HG03060 (cell line): ENCODE measurements around the gene PLA2G6.
"Not testable (repeated sequence)": the region's sequence is repeated elsewhere in the genome, so short reads cannot be mapped to it uniquely, and the experiment has no call there.

ENCODE experiments used
- ATAC-seq: cut with Tn5 transposase; IDR thresholded peaks from one replicate; pipeline ENCODE4 v1.9.1; 2021; ENCODE audit warnings: low read depth, moderate number of reproducible peaks; ENCODE audit not compliant: unreplicated experiment

PLA2G6 gene

DNA sequence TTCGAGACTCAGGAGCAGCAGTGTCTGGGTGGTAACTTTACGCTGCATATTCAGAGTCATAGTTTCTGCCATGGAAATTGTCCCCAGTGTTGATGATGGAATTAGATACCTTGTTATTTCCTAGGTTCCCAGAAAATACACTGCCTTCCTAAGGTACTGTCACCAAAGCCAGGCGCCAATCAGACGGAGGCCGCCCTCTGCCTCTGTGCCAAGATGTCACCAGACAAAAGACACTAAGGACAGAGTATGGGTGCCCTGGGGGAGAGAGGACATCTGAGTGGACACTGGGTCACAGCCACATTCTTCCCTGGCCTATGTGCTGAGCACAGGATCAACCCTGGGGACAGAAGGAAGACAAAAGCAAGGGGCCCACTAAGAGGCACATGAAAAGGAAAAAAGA is 11.2 kb downstream of the PLA2G6 start:
- no peak for ATAC-seq

DNA sequence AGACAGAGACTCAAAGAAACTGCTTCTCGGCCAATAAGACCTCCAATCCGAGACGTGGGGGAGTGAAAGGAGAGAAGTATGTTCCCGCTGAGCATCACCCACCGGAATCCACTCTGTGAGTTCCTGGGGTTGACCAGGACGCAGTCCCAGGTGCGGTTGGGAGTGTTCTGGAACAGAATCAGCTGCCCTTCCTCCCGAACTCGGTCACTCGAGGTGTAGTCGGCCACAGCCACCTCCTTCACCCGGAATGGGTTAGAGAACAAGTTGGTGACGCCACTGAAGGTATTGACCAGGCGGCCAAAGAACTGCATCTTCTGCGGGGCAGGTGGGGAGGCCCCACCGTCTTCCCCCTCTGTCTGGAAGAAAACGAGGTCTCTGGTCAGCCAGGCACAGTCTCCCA is 12.5 kb downstream of the PLA2G6 start:
- ATAC-seq = no peak

DNA sequence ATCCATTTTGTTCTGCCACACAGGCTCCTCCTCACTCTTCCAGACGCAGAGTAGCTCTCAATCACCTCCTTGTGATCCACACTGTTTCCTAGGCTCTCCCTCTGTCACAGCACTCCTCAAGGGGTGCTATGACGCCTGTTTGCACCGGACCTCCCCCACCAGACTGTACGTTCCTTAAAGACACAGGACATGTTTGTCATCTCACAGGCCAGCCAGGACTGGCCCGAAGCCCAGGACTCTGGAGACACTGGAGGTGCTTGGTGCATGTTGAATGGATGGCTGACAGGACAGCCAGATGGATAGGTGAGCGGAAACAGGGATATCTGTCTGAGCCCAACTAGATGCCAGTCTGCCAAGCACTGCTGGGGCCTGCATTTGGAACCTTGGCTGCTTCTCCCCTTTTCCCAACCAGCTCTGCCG is 13.6 kb downstream of the PLA2G6 start:
- no peak for ATAC-seq

DNA sequence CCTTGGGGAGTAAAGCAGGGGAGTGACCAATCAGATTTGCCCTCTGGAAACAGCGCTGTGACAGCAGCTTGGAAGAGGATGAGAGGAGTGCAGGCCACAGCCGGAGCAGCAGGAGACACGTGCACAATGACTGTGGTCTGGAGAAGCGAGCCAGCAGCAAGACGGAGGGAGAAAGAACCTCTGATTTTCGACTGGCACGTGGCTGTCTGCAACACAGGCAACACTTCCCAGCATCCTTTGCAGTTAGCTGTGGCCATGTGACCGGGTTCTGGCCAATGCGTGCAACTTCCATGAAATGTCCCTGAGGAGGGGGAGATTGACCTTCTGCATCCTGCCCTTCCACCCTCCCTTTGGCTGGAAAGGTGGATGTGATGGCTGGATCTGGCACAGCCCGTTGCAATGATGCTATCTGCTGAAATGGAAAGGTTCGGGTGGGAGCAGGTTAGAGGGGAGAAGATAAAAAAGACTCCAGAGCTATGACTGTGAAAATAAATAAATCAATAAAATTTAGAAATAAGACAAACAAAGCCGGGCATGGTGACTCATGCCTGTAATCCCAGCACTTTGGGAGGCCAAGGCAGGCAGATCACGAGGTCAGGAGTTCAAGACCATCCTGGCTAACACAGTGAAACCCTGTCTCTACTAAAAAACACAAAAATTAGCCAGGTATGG is 15.6 kb downstream of the PLA2G6 start:
- ATAC-seq = no peak

DNA sequence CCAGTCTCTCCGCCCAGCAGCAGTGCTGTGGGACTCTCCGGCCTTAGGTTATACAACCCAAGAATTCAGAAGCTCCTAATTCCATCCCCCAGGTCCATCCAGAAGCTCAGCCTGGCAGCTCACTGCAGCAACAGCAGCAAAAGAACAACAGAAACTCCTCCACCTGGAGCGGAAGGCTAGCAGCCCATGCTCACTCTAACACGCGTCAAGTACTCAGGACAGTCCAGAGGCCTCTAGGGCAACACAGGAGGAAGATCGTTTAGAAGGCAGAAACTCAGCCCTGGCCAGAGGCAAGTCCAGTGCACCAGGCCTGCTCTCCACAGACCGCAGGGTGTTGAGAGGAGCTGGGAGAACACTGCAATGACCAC is 17.1 kb downstream of the PLA2G6 start:
- no peak for ATAC-seq

DNA sequence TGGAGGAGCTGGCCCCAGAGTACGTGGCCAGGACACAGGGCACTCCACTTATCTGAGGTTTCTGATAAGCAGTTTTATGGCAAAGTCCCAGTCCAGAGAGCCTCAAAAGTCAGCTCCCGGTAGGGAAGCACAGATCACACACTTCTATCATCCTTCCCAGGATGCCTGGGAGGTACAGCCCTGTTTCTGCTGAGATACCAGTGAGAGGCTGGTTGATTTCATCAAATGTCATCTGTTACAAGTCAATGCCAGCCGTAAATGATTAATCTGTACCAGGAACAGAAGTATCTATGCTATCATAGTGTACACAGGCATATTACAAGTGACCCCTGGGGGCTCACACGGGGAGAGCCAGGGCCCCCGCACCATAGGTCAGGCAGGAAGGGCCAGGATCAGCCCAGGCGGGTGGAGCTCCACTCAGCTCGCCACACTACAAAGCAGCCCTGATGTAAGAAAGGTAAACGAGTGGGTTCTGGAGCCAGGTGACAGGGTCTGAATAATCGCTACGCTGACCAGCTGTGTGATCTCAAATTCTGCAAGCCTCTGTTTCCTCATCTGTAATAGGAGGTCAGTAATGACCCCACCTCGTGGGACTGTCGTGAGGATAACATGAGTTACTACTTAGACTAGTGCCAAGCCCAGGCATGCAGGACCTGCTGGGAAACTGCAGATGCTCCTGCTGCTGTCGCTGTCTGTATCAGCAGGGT is 17.6 kb downstream of the PLA2G6 start:
- no peak for ATAC-seq

DNA sequence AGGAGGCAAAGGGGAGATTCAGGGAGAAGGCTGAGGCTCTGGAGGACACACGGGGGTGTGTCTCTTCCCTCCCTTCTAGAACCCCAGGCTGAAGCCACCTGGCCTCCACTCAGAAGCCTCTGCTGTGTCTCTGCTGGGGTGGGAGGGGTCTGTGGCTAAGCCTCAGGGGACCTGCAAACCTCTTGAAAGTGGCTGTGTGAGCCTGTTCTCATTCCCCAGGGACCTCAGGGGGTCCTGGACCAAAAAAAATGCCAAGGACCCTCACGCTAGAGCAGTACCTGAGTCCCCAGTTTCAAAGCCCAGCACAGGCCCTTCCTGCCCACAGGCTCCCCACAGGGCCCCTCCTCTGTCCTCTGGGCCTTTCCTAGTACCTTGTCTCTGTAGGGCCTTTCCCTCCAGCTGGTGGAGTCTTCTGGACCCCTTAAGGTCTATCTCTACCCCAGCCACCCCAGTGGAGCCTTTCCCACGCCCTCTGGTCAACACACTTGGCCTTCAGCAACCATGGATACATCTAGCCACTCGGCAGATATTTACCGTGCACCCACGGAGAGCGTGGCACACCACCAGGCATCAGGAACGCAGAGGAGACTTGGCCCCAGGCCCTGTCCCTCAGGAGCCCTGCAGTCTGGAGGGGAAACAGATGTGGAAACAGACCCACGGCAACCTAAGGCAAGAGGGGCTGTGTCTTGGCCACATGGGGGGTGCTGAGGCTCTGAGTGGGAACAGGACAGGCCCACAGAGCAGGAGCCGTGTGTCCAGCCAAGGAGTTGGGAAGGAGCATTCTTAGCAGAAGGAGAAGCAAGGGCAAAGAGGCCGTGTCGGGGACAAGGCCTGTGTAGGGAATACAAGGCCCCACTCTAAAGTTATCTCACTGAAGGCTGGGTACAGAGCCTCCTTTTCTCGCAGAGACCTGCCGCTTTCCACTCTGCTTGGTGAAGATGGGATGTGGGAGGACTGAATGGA is 18.5 kb downstream of the PLA2G6 start:
- no peak for ATAC-seq

DNA sequence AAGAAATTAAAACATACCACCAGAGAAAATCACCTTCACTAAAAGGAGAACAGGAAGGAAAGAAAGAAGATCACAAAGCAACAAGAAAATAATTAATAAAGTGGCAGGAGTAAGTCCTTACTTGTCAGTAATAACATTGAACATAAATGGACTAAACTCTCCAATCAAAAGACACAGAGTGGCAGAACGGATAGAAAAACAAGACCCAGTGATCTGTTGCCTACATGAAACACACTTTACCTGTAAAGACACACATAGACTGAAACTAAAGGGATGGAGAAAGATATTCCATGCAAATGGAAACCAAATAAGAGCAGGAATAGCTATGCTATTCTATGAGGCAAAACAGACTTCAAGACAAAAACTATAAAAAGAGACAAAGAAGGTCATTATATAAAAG is 25.9 kb downstream of the PLA2G6 start:
- no peak for ATAC-seq

DNA sequence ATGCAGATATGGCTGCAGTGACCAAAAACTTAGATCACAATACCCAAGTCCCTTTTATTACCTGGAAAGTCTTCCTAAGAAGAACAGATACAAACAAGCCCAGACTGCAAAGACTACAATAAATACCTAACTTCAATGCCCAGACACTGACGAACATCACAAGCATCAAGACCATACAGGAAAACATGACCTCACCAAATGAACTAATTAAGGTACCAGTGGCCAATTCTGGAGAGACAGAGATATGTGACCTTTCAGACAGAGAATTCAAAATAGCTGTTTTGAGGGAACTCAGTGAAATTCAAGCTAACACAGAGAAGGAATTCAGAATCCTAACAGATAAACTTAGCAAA is 27.1 kb downstream of the PLA2G6 start:
- ATAC-seq = not testable (repeated sequence)

DNA sequence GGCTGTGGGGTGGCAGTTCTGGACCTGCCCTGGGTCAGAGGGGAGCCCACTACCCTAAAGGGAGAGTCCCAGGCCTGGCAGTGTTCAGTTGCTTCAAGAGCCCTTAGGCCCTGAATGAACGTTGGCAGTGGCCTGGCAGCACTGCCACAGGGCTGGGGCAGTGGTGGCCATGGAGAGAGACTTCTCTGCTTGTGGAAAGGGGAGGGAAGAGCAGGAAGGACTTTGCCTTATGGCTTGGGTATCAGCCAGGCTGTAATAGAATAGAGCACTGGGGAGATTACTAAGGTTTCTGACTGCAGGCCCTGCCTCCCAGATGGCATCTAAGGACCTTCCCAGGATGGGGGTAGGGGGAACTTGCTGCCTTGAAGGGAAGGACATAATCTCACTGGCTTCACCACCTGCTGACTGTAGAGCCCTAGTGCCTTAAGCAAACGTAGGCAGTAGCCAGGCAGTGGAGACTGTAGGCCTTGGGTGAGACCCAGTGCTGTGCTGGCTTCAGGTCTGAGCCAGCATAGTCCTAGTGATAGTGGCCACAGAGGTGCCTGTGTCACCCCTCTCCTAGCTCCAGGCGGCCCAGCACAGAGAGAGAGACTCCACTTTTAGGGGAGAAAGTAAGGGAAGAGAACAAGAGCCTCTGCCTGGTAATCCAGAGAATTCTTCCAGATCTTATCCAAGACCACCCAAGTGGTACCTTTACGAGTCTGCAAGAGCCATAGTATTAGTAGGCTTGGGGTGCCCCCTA is 27.6 kb downstream of the PLA2G6 start:
- ATAC-seq = no peak

DNA sequence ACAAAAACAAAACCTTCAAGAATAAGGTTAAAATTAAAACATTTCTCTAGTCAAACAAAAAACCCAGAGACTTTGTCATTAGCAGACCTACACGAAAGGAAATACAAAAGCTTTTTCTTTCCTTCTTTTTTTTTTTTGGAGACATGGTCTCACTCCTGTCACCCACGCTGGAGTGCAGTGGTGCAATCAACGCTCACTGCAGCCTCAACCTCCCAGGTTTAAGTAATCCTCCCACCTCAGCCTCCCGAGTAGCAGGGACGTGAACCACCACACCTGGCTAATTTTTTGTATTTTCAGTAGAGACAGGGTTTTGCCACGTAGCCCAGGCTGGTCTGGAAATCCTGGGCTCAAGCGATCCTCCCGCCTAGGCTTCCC is 30.5 kb downstream of the PLA2G6 start:
- ATAC-seq = no peak

DNA sequence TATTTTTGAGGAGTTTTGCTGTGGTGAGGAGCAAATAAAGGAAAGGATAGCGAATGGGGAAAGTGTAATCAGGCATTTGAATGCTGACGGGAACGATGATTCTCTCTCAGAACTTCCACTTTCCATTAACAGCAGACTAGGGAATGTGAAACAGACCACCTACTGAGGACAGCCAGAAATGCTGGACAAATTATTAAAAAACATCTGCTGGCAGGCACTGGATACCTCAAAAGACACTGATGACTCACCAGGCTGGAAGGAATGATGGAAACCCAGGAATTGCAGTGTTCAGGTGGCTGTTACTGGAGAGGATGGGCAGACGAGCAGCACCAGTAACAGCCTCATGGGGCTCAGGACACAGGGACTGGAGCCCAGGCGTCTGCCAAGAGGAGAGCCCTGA is 33.4 kb downstream of the PLA2G6 start:
- ATAC-seq = no peak

DNA sequence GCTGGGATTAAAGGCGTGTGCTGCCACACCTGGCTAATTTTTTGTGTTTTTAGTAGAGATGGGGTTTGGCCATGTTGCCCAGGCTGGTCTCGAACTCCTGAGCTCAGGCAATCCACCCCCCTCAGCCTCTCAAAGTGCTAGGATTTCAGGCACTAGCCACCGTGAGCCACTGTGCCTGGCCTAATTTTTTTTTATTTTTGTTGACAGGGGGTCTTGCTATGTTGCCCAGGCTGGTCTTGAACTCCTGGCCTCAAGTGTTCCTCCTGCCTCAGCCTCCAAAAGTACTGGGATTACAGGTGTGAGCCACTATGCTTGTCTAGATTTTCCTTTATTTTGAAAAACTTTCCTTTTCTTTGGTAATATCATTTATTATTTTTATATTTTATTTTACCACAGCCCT is 35.5 kb downstream of the PLA2G6 start:
- ATAC-seq = not testable (repeated sequence)

DNA sequence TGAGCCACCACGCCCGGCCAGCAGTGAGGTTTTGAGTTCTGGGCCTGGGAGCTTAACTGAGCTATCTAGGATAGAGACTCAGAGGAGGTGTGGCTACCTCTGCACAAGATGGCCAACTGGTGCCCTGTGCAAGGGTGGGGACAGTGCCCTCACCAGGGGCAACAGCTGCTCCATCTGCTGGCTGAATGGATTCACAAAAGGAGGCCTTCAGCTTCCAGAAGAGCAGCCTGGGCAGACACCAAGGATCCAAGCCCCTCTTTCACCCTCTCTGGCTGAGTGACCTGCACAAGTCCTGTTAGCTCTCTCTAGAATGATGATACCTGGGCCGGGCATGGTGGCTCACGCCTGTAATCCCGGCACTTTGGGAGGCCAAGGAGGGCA is 37.6 kb downstream of the PLA2G6 start:
- no peak for ATAC-seq

DNA sequence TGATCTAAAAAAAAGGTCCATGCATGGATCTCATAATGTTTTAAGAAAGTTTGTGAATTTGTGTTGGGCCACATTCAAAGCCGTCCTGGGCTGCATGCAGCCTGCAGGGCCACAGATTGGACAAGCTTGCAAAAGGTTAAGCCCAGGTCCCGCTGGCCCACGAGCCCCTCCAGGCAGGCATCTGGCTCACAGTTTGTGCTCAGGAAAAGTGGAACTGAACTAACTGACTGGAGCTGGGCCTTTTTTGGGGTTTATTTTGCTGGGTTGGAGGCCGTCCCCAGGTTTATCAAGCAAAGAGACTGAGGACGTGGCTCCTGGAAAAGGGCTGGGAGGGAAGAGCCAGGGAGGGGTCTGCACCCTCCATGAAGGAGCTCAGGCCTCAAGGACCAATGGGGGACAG is 39.0 kb downstream of the PLA2G6 start:
- ATAC-seq = no peak

DNA sequence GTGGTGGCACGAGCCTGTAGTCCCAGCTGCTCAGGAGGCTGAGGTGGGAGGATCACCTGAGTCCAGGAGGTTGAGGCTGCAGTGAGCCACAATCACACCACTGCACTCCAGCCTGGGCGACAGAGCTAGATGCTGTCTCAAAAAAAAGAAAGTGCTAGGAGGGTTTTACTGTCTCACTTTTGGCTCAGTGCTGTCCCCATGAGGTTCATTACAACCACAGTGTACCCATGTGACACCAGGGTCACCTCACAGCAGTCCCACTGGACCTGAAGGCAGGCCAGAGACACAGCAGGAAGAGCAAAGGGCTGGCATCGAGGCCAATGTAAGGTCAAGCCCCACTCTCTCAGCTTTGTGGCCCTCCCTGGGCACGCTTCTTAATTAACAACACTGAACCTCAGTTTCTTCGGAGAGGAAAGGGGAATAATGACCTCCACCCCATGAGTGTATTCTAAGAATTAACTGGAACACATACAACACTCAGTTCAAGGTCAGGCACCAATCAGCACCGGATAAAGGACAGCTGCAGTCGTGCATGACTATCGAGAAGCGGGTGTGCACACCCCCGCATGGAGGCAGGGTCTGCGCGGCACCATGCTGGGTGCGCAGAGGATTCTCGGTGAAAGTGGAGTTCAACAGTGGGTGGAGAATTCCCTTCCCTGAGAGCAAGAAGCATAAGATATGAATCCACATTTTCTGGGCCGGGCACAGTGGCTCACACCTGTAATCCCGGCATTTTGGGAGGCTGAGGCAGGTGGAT is 40.2 kb downstream of the PLA2G6 start:
- no peak for ATAC-seq

DNA sequence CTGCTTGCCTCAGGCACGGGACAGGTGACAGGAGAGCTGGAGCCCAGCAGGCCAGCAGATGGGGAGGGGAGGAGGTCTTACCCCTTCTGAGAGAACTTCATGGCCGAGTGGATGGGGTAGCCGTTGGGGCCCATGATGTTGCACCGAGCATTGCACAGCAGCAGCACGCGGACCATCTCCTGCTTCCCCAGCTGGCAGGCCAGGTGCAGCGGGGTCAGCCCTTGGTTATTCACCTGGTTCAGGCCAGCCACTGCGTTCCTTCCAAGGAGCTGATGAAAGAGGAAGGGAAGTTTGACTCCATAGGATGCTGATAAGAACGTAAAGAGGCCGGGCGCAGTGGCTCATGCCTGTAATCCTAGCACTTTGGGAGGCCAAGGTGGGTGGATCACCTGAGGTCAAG is 41.7 kb downstream of the PLA2G6 start:
- no peak for ATAC-seq

DNA sequence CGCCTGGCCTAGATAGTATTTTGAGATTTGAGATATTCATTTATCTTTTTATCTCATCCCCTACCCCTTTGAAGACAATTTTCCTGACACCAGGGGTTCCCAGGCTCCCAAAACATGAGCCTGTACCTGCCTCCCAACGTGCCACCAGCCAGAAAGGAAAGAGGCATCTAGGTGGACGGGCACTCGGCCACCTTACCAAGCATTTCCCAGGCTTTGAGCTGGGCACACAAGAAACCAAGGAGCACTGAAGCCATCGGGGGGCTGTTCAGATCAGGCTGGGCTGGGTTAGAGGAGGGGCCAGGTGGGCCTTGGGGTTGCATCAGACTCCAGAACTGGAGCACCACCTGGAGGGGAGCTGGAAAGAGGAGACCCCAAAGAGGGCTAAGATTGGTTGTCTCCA is 42.7 kb downstream of the PLA2G6 start:
- ATAC-seq = no peak

DNA sequence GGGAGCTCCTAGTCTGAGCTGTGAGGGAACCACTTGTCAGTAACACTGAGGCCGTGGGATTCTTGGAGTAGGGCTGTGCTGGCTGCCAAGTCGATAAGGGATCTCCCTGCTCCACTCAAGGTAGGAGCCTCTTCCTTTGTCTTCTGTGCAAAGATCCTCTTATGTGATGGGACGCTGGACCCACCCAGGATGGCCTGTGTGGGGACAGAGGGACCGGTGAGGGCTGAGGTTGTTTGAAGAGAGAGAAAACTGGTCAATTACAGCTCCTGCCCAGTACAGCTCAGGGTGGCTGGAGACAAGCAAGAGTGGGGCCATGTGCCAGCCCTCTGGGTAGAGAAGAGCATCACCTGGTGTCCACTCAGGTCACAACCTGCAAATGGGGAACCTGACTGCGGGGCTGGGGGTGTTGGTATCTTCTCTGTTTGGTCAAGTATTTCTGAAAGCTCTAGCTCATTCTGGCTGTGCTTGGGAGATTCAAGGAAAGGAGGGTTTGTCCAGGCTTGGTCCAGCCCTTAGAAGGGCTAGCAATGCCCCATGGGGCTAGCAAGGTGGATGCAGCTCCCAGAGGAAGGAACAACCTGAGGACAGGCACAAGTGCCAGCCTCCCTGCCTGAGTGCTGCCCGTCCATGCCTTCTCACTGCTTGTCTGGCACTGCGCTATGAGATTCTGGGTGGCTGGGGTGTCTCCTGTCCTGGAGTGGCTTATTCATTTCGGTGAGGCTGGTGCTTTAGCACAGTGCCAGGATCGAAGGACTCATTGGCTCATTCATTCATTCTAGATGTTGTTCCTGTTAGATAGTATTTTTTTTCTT is 43.5 kb downstream of the PLA2G6 start:
- ATAC-seq = no peak
